Airway epithelial cell (primary cell): ENCODE measurements around the gene MAP7D3. TPM values are rescaled to one million over a fixed set of nuclear protein-coding genes. Genes with fewer than 3 reads are reported as not detected.

Experiments used
- total RNA-seq: library from RNA; depleted of rRNA; stranded (reverse); fragments of >200 nt; gene quantifications from 2 replicates; pipeline ENCODE4 v1.2.3, GENCODE V29; 2015

The MAP7D3 gene, protein sequence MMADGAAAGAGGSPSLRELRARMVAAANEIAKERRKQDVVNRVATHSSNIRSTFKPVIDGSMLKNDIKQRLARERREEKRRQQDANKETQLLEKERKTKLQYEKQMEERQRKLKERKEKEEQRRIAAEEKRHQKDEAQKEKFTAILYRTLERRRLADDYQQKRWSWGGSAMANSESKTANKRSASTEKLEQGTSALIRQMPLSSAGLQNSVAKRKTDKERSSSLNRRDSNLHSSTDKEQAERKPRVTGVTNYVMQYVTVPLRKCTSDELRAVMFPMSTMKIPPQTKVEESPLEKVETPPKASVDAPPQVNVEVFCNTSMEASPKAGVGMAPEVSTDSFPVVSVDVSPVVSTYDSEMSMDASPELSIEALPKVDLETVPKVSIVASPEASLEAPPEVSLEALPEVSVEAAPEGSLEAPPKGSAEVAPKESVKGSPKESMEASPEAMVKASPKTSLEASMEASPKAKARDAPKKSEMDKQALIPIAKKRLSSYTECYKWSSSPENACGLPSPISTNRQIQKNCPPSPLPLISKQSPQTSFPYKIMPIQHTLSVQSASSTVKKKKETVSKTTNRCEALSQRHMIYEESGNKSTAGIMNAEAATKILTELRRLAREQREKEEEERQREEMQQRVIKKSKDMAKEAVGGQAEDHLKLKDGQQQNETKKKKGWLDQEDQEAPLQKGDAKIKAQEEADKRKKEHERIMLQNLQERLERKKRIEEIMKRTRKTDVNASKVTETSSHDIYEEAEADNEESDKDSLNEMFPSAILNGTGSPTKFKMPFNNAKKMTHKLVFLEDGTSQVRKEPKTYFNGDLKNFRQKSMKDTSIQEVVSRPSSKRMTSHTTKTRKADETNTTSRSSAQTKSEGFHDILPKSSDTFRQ
- total RNA-seq, result 4.7 and 9.0 TPM in 2 replicates

DNA sequence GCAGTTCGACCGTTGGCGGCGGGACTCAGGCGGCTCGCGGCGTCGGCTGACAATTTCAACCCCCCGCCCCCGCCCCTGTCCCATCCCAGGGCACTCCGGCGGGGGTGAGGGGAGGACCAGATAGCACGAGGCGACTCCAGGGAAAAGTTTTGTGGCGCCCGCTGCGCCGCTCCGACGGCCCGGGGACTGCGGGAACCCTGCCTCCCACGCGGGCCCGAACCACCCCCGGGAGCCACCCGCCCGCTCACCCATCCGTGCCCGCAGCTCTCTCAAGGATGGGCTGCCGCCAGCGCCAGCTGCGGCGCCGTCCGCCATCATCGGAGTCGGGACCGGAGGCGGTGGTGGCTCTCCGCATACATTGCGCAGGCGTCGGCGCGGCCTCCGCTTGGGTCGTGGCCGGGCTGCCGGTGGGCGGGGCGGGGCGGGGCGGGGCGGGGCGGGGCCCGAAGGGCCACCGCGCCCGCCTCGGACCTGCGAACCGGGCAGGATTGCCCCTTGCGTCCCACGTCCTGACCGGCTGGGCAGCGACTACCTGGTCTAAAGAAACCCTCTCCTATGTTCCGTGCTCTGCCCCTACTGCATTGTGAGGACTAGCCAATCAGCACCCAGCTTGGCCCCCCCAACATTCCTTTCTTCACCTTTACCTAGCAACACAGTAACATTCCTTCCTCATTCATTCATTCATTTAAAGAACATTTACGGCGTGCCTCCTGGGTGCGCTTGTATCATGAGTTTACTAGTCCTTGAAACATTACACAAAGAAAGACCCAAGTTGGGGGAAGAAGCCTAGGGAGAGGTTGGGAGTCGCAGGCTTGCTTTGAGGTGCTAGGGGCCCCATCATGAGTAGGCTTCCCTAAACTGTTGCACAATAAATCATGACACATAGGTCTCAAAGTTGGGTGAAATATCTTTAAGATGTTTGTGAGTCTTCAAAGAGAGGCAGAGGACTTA, at the start of gene MAP7D3:
Gene MAP7D3, minus strand, starts transcription at position 360 of the 951 bp plus-strand sequence. Its CDS starts 42 bp downstream, at position 318.

DNA sequence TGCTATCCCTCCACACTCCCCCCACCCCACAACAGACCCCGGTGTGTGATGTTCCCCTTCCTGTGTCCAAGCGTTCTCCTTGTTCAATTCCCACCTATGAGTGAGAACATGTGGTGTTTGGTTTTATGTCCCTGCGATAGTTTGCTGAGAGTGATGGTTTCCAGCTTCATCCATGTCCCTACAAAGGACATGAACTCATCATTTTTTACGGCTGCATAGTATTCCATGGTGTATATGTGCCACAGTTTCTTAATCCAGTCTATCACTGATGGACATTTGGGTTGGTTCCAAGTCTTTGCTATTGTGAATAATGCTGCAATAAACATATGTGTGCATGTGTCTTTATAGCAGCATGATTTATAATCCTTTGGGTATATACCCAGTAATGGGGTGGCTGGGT, 49.5 kb upstream of the MAP7D3 start, which contains the start of gene ADGRG4:
Gene ADGRG4, plus strand, starts transcription at position 243 of the 400 bp plus-strand sequence. CDS start 7,815 bp downstream, outside the sequence.

Other genes starting within 250 kb of the MAP7D3 start
- gene FHL1, start 103.9 kb downstream of the MAP7D3 start, total RNA-seq, result 13.9 and 21.8 TPM in 2 replicates
- gene ADGRG4, start 49.6 kb upstream of the MAP7D3 start, total RNA-seq, result not detected in 2 replicates
- gene BRS3, start 236.5 kb upstream of the MAP7D3 start, total RNA-seq, result not detected in 2 replicates
- gene HTATSF1, start 246.2 kb upstream of the MAP7D3 start, total RNA-seq, result 29.4 and 35.0 TPM in 2 replicates